Activated CD8-positive, alpha-beta memory T cell treated with anti-CD3 and anti-CD28 coated beads, Interleukin-2, amount 10 ng/mL, durations not matched to agents 7 days and 5 days (primary cell): Measurements from ENCODE around the gene CFH. TPM values are rescaled to one million over a fixed set of nuclear protein-coding genes. Genes with fewer than 3 reads are reported as not detected.
"Not testable (repeated sequence)": the region's sequence is repeated elsewhere in the genome, so short reads cannot be mapped to it uniquely, and the experiment has no call there.

Experiments
- ATAC-seq: fragments of 150-1000 bp; cut with Tn5 transposase; one replicate; pipeline ENCODE4 v1.10.0; 2021; ENCODE audit warnings: moderate library complexity
- CTCF ChIA-PET: fragments of 350-600 bp; sonication (Branson Sonifier 250); formaldehyde crosslinking; loops from one replicate; lab custom pipeline; 2021; ENCODE audit warnings: antibody characterized with exemption; lab: Charles Lee
- DNase-seq: peaks from one replicate; pipeline ENCODE4 v3.0.0-alpha.2; 2020
- H3K27ac Mint-ChIP-seq: one replicate; pipeline ENCODE4 v1.8.0; 2021; ENCODE audit warnings: mild to moderate bottlenecking, mixed read lengths
- H3K27me3 Mint-ChIP-seq: one replicate; pipeline ENCODE4 v1.8.0; 2021; ENCODE audit warnings: mixed read lengths
- H3K36me3 Mint-ChIP-seq: one replicate; pipeline ENCODE4 v1.8.0; 2021; ENCODE audit warnings: mild to moderate bottlenecking, mixed read lengths
- H3K4me1 Mint-ChIP-seq: one replicate; pipeline ENCODE4 v1.8.0; 2021; ENCODE audit warnings: mixed read lengths
- H3K4me3 Mint-ChIP-seq: one replicate; pipeline ENCODE4 v1.8.0; 2021; ENCODE audit warnings: mild to moderate bottlenecking, moderate library complexity, mixed read lengths
- H3K9me3 Mint-ChIP-seq: one replicate; pipeline ENCODE4 v1.8.0; 2022; ENCODE audit warnings: low read depth, mixed read lengths
- total RNA-seq, 2 experiments: library from RNA; stranded (reverse); gene quantifications; one replicate each; pipeline ENCODE4 v1.2.3, GENCODE V29; 2021

Gene CFH
- total RNA-seq, 2 experiments from 2014 or later, result 5.0 to 13.3 TPM

DNA sequence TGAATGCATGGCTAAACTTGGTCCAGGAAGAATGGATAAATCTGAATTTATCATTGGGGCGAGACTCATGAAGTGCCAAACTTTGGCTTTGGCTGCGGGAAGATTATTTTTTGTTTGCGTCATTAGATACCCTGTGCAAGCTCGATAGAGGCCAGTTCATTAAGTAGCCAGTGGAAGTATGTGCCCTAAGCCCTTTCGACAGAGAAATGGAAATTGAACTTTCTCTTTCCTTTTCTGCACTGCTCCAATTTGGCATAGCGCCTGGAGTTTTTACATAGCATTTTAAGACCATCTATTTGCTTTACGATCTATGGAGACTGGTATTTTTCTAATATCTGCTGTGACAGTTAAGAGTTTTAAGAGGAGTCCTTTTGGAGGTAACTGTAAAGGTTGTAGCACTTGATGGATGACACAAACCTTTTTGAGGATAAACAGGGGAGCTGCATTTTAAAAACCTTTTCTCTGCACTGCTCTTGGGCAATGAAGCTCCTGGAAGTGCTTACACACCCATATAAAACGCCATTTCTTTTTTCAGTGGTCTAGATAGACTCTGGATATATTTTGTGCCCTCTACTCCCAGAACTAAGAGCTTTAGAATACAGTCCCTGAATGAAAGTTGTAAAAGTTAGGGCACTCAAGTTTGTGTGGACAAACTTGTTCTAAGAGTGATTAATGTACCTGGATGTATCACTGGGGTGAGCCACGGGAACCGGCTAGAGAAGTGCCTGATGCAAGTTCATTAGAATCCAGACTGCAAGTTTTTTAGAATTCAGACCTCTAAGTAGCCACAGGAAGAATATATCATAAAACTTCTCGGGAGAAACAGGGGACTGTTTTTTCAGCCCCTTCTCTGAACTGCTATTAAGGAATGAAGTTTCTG, 81.5 kb downstream of the CFH start:
- H3K27ac Mint-ChIP-seq, result no peak overlapping the region
- H3K4me3 Mint-ChIP-seq, result no peak overlapping the region
- CTCF ChIA-PET, result no interaction called here
- H3K9me3 Mint-ChIP-seq, result peaks cover 7% of the 10 kb centered on the region
- DNase-seq, result no peak
- ATAC-seq, result no peak
- H3K27me3 Mint-ChIP-seq, result no peaks in the 10 kb centered on the region
- no peaks in the 10 kb centered on the region for H3K4me1 Mint-ChIP-seq
- H3K36me3 Mint-ChIP-seq, result peaks cover 3% of the 10 kb centered on the region

GRCh38 chr1:196734006-196734405, 82.2 kb downstream of the CFH start:
- Mint-ChIP-seq H3K36me3 (peaks cover 5% of the 10 kb centered on the region), H3K4me1 (no peaks in the 10 kb centered on the region), H3K27ac (no peak overlapping the region), H3K9me3 (peaks cover 7% of the 10 kb centered on the region), H3K27me3 (no peaks in the 10 kb centered on the region), H3K4me3 (no peak overlapping the region)
- ATAC-seq (no peak), DNase-seq (no peak)
- CTCF ChIA-PET, result no interaction called here

DNA sequence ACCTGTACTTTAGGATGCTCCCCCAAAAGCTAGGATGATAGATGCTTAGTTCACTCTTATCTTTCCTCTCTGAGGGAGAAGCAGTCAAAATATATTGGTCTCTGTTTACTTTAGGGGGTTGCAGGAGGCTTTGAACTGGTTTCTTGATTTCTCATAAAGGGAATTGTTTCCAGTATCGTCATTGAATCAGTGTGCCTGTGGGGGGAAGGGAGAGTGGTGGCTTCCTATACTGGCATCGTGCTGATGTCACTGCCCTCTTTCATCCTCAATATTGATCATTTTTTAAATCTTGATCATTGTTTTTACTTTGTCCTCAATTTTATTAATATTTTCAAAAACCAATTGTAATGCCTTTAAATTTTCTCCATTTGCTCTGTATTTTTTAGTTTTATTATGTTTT, 82.6 kb downstream of the CFH start:
- ATAC-seq (no peak), DNase-seq (no peak)
- H3K4me1 Mint-ChIP-seq, result no peaks in the 10 kb centered on the region
- H3K27ac Mint-ChIP-seq, result no peak overlapping the region
- CTCF ChIA-PET, result no interaction called here
- H3K36me3 Mint-ChIP-seq, result peaks cover 7% of the 10 kb centered on the region
- H3K4me3 Mint-ChIP-seq, result no peak overlapping the region
- H3K9me3 Mint-ChIP-seq, result peaks cover 7% of the 10 kb centered on the region
- H3K27me3 Mint-ChIP-seq, result no peaks in the 10 kb centered on the region

DNA sequence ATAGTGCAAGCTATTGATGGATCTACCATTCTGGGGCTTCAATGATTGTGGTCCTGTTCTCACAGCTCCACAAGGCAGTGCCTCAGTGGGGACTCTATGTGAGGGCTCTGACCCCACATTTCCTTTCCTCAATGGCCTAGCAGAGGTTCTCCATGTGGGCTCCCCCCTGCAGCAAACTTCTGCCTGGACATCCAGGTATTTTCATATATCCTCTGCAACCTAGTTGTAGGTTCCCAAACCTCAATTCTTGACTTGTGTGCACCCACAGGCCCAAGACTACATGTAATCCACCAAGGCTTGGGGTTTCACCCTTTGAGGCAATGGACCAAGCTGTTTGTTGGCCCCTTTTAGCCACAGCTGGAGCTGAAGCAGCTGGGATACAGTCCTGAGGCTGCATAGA, 86.9 kb downstream of the CFH start:
- peaks cover 10% of the 10 kb centered on the region for H3K9me3 Mint-ChIP-seq
- H3K27ac Mint-ChIP-seq, result no peak overlapping the region
- H3K36me3 Mint-ChIP-seq, result peaks cover 9% of the 10 kb centered on the region
- H3K27me3 Mint-ChIP-seq, result no peaks in the 10 kb centered on the region
- no peak for ATAC-seq
- CTCF ChIA-PET, result no interaction called here
- H3K4me3 Mint-ChIP-seq, result no peak overlapping the region
- no peak for DNase-seq
- no peaks in the 10 kb centered on the region for H3K4me1 Mint-ChIP-seq

DNA sequence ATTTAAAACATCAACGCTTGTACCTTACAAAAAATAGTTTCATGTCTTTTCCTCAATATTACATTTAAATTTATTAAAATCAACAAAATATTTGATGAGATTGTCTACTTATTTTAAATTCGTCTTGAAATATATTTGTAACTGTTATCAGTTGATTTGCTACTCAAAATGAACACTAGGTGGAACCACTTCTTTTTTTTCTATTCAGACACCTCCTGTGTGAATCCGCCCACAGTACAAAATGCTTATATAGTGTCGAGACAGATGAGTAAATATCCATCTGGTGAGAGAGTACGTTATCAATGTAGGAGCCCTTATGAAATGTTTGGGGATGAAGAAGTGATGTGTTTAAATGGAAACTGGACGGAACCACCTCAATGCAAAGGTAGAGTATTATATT, 91.4 kb downstream of the CFH start:
- H3K27me3 Mint-ChIP-seq, H3K36me3 Mint-ChIP-seq, CTCF ChIA-PET, ATAC-seq, H3K9me3 Mint-ChIP-seq, H3K4me1 Mint-ChIP-seq, H3K4me3 Mint-ChIP-seq, H3K27ac Mint-ChIP-seq, DNase-seq: not testable (repeated sequence)

GRCh38 chr1:196765019-196765740, 113.3 kb downstream of the CFH start:
- H3K4me1 Mint-ChIP-seq, CTCF ChIA-PET, H3K4me3 Mint-ChIP-seq, H3K9me3 Mint-ChIP-seq, DNase-seq, ATAC-seq, H3K27ac Mint-ChIP-seq, H3K27me3 Mint-ChIP-seq, H3K36me3 Mint-ChIP-seq: not testable (repeated sequence)

DNA sequence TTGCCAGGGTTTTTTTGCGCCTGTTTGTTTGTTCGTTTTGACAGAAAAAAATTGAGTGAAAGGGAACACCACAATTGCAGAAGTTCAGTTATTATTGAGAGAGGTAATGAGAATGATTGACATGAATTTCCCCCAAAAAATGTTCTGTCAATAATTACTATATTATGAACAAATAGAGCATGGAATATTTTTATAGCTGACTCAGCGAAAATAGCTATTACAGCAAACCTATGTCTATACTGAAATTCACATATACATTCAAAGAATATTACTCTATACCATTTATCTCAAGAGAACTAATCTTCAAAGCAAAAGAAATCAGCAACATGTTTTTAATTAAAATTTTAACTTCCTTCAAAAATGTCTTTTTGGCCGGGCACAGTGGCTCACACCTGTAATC, 118.0 kb downstream of the CFH start:
- DNase-seq, H3K9me3 Mint-ChIP-seq, ATAC-seq, H3K4me3 Mint-ChIP-seq, H3K36me3 Mint-ChIP-seq, CTCF ChIA-PET, H3K27ac Mint-ChIP-seq, H3K4me1 Mint-ChIP-seq, H3K27me3 Mint-ChIP-seq: not testable (repeated sequence)

DNA sequence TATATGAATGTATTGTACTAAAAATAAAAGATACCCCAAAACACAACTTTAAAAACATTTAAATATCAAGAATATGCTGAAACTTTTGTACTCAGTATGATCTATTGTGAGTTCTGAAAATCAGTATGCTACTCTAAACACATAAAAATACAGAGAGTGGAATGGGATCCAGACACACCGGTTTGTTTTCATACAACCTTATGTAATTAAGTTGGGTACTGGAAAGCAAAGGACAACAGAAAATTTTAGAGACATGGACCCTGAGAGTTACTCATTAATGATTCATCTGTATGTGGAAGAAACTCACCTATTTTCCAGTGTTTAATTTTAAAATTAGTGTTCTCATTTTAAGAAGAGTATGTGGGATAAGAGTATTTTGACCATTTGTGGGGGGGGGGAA, 121.9 kb downstream of the CFH start:
- Mint-ChIP-seq H3K4me1 (no peaks in the 10 kb centered on the region), H3K27me3 (no peaks in the 10 kb centered on the region), H3K9me3 (no peaks in the 10 kb centered on the region), H3K27ac (no peak overlapping the region), H3K4me3 (no peak overlapping the region), H3K36me3 (no peaks in the 10 kb centered on the region)
- DNase-seq, result no peak
- ATAC-seq, result no peak
- CTCF ChIA-PET, result no interaction called here

DNA sequence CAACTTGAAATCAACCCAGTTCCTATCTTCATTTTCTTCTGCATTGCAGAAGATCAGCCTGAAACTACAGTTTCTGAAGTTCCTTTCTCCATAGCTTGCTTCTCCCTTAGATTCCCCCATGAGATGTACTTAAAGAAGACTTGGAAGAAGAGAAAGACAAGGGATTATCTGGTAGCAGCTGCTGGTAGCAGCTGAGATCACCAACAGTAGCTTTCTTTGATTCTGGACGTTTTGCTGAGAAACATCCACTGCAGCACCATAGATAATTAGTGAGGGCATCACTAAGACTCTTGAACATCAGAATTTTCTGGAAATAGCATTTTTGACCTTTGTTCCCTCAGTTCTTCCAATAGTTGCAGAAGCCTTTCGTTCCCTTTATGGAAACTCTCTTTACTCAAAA, 122.3 kb downstream of the CFH start:
- H3K9me3 Mint-ChIP-seq, result no peaks in the 10 kb centered on the region
- no peak for DNase-seq
- no peaks in the 10 kb centered on the region for H3K27me3 Mint-ChIP-seq
- no peaks in the 10 kb centered on the region for H3K36me3 Mint-ChIP-seq
- no peaks in the 10 kb centered on the region for H3K4me1 Mint-ChIP-seq
- no peak for ATAC-seq
- H3K27ac Mint-ChIP-seq, result no peak overlapping the region
- H3K4me3 Mint-ChIP-seq, result no peak overlapping the region
- CTCF ChIA-PET, result no interaction called here

DNA sequence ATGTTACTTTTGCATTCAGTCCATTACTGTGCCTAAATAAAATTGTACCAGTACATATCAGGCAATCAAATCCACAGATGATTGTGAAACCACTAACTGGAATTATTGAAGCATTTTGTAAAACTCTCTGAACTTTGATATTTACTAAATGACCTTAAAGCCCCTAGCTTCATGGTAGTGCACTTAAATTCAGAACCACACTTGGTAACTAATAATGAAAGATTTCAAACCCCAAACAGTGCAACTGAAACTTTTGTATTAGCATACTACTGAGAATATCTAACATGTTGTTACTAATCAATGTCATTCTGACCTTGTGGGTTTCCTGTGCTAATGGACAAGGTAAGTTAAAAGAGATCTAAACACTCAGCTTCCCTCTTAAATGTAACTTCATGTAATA, 122.8 kb downstream of the CFH start, which contains the start of gene CFHR3:
TSS of gene CFHR3 (plus strand) at position 238 of the 400 bp plus-strand sequence. CDS start at position 285, 47 bp downstream.
- Mint-ChIP-seq H3K9me3 (no peaks in the 10 kb centered on the region), H3K27ac (no peak within 1 kb of the TSS), H3K4me3 (no peak within 1 kb of the TSS), H3K4me1 (no peaks in the 10 kb centered on the region), H3K27me3 (no peaks in the 10 kb centered on the region), H3K36me3 (no peaks in the 10 kb centered on the region)
- no peak for DNase-seq
- no peak for ATAC-seq
- CTCF ChIA-PET, result no interaction called here

GRCh38 chr1:196777603-196778002, 125.8 kb downstream of the CFH start:
- Mint-ChIP-seq H3K27ac (no peak overlapping the region), H3K27me3 (no peaks in the 10 kb centered on the region), H3K4me3 (no peak overlapping the region), H3K4me1 (no peaks in the 10 kb centered on the region), H3K36me3 (no peaks in the 10 kb centered on the region), H3K9me3 (no peaks in the 10 kb centered on the region)
- no peak for ATAC-seq
- DNase-seq, result no peak
- CTCF ChIA-PET, result no interaction called here

- H3K27me3 Mint-ChIP-seq, result no peaks in the 10 kb centered on the region
- H3K4me1 Mint-ChIP-seq, result no peaks in the 10 kb centered on the region
- H3K27ac Mint-ChIP-seq, result no peak overlapping the region
Observed at GRCh38 chr1:196779093-196779492, 127.2 kb downstream of the CFH start.

DNA sequence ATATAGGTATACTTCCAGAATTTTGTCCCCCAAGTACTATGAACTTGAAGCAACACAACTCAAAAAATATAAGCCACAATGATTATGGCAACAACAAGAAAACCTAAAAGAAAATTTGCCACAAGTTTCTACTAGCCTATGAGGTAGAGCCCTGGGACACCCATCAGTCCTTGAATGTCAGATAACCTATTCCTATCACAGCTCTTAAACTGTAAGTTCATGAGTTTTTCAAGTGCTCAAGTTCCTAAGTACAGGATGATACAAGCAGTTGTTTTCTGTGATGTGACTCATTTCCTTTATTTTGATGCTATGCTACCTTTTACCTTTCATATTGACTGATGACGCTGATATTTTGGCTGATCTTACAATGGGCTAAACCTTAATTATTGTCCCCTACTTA, 139.4 kb downstream of the CFH start:
- H3K27ac Mint-ChIP-seq, H3K4me3 Mint-ChIP-seq, CTCF ChIA-PET, ATAC-seq, H3K27me3 Mint-ChIP-seq, DNase-seq, H3K36me3 Mint-ChIP-seq, H3K9me3 Mint-ChIP-seq, H3K4me1 Mint-ChIP-seq: not testable (repeated sequence)

More at GRCh38 chr1:196779093-196779492, 127.2 kb downstream of the CFH start:
- ATAC-seq (no peak), DNase-seq (no peak)
- Mint-ChIP-seq H3K4me3 (no peak overlapping the region), H3K9me3 (no peaks in the 10 kb centered on the region), H3K36me3 (no peaks in the 10 kb centered on the region)
- CTCF ChIA-PET, result no interaction called here

GRCh38 chr1:196794103-196794502, 142.3 kb downstream of the CFH start:
- ATAC-seq, DNase-seq, CTCF ChIA-PET, H3K9me3 Mint-ChIP-seq, H3K36me3 Mint-ChIP-seq, H3K27me3 Mint-ChIP-seq, H3K4me3 Mint-ChIP-seq, H3K27ac Mint-ChIP-seq, H3K4me1 Mint-ChIP-seq: not testable (repeated sequence)
